HCT116 (cell line): ENCODE results near the gene EFEMP2. TPM values are rescaled to one million over a fixed set of nuclear protein-coding genes. Genes with fewer than 3 reads are reported as not detected.

Experiments
- ATAC-seq: fragments of 200-7000 bp; cut with Tn5 transposase; 2 replicates; pipeline ENCODE4 v1.9.1; 2020; ENCODE audit warnings: mild to moderate bottlenecking, moderate library complexity
- BruUV-seq: library from RNA; stranded (reverse); fragments of 400-500 nt; replicated peaks from 2 replicates; lab custom pipeline; 2021; lab: Mats Ljungman, UMichigan
- CTCF ChIA-PET: fragments of 300-600 bp; sonication (Branson Sonifier 250); formaldehyde crosslinking; loops from one replicate; lab custom pipeline; 2021; ENCODE audit warnings: antibody characterized with exemption; lab: Charles Lee
- POLR2A ChIA-PET: fragments of 300-600, 350-600 bp; sonication (Branson Sonifier 250); formaldehyde crosslinking; loops from one replicate; lab custom pipeline; 2021; ENCODE audit warnings: antibody characterized with exemption; lab: Charles Lee
- RAD21 ChIA-PET, 2 experiments: fragments of 300-600 bp; sonication (Branson Sonifier 250); formaldehyde crosslinking; loops; one replicate each; lab custom pipeline; 2023; ENCODE audit warnings: low total read pairs in 2 of 2; ENCODE audit not compliant: uncharacterized antibody in 2 of 2, unreplicated experiment in 2 of 2, low non-redundant PET in 1 of 2; lab: Charles Lee
- DNase-seq: peaks from one replicate; pipeline ENCODE4 v3.0.0-alpha.2; 2010; ENCODE audit warnings: low read depth, low spot score
- H2AFZ ChIP-seq: fragments of 200-600 bp; shearing (Covaris generic), sonication (generic); 2 replicates; pipeline ENCODE4 v1.6.1; 2017; ENCODE audit warnings: low read depth, mixed run types, mixed read lengths, antibody characterized with exemption, low read length; ENCODE audit not compliant: poor library complexity, severe bottlenecking
- H3K27ac ChIP-seq: 2 replicates; pipeline ENCODE4 v1.5.1; 2012; ENCODE audit warnings: low read depth, low read length
- H3K27me3 ChIP-seq: fragments of 200-600 bp; sonication (generic); 2 replicates; pipeline ENCODE4 v1.6.1; 2016; ENCODE audit warnings: mixed run types, low read length, mixed read lengths; ENCODE audit not compliant: insufficient read depth
- H3K36me3 ChIP-seq, 2 experiments: fragments of 200-500 bp in 1 of 2; fragments of 200-600 bp in 1 of 2; sonication (Bioruptor generic) in 1 of 2; sonication (generic) in 1 of 2; 2 replicates each; pipeline versions ENCODE4 v1.5.1 to v1.6.1; 2014 to 2016; ENCODE audit warnings: low read length in 2 of 2, inconsistent platforms in 1 of 2, mixed read lengths in 1 of 2, mixed run types in 1 of 2; ENCODE audit not compliant: insufficient read depth in 2 of 2, control insufficient read depth in 1 of 2
- H3K4me1 ChIP-seq, 2 experiments: fragments of 200-600 bp in 1 of 2; sonication (generic) in 1 of 2; 2 replicates each; pipeline versions ENCODE4 v1.5.1 to v1.6.1; 2012 to 2017; ENCODE audit warnings: low read length in 2 of 2, inconsistent platforms in 1 of 2, mild to moderate bottlenecking in 1 of 2, mixed read lengths in 1 of 2, mixed run types in 1 of 2, moderate library complexity in 1 of 2; ENCODE audit not compliant: insufficient read depth in 2 of 2, control insufficient read depth in 1 of 2
- H3K4me2 ChIP-seq: fragments of 200-600 bp; sonication (generic); 2 replicates; pipeline ENCODE4 v1.6.1; 2017; ENCODE audit warnings: mixed run types, low read length, mixed read lengths
- H3K4me3 ChIP-seq, 2 experiments: fragments of 200-600 bp in 1 of 2; sonication (generic) in 1 of 2; replicated peaks in 1 of 2; 2 replicates each; pipeline ENCODE4 v1.5.1; 2011 to 2016; ENCODE audit warnings: low read length in 2 of 2, control low read depth in 1 of 2, low read depth in 1 of 2, mild to moderate bottlenecking in 1 of 2, mixed read lengths in 1 of 2, mixed run types in 1 of 2
- H3K79me2 ChIP-seq: fragments of 200-600 bp; sonication (generic); 2 replicates; pipeline ENCODE4 v1.6.1; 2017; ENCODE audit warnings: mild to moderate bottlenecking, mixed run types, low read length, moderate library complexity, mixed read lengths; ENCODE audit not compliant: insufficient read depth
- H3K9ac ChIP-seq: fragments of 200-600 bp; sonication (generic); 2 replicates; pipeline ENCODE4 v1.6.1; 2016; ENCODE audit warnings: low read length, mixed read lengths
- H3K9me2 ChIP-seq: fragments of 200-600 bp; sonication (generic), shearing (Covaris generic); 2 replicates; pipeline ENCODE4 v1.6.1; 2017; ENCODE audit warnings: mixed run types, mild to moderate bottlenecking, moderate library complexity; ENCODE audit not compliant: insufficient read depth
- H3K9me3 ChIP-seq, 2 experiments: fragments of 200-500 bp in 1 of 2; fragments of 200-600 bp in 1 of 2; sonication (Bioruptor generic) in 1 of 2; sonication (generic) in 1 of 2; 2 replicates each; pipeline ENCODE4 v1.6.1; 2014 to 2017; ENCODE audit warnings: low read length in 2 of 2, mixed read lengths in 2 of 2, inconsistent platforms in 1 of 2, low read depth in 1 of 2, mild to moderate bottlenecking in 1 of 2, mixed run types in 1 of 2, moderate library complexity in 1 of 2; ENCODE audit not compliant: control insufficient read depth in 1 of 2, insufficient read depth in 1 of 2
- H4K20me1 ChIP-seq: fragments of 200-600 bp; sonication (generic), shearing (Covaris generic); 2 replicates; pipeline ENCODE4 v1.6.1; 2017; ENCODE audit warnings: mixed run types, mild to moderate bottlenecking, moderate library complexity; ENCODE audit not compliant: insufficient read depth
- CEBPB ChIP-seq: IDR thresholded peaks from 2 replicates; pipeline ENCODE4 v1.6.1; 2012; ENCODE audit warnings: low read depth
- EGR1 ChIP-seq: IDR thresholded peaks from 2 replicates; pipeline ENCODE4 v1.6.1; 2012; ENCODE audit warnings: low read depth
- EZH2 ChIP-seq: fragments of 200-600 bp; sonication (generic); IDR thresholded peaks from 2 replicates; pipeline ENCODE4 v1.6.1; 2017; ENCODE audit warnings: antibody characterized with exemption, mixed run types
- EZH2phosphoT487 ChIP-seq: fragments of 200-600 bp; IDR thresholded peaks from 2 replicates; pipeline ENCODE4 v1.6.1; 2018; ENCODE audit warnings: antibody characterized with exemption, borderline replicate concordance
- JUND ChIP-seq: IDR thresholded peaks from 2 replicates; pipeline ENCODE4 v1.6.1; 2012
- POLR2AphosphoS5 ChIP-seq: IDR thresholded peaks from 2 replicates; pipeline ENCODE4 v1.6.1; 2011; ENCODE audit warnings: mild to moderate bottlenecking, low read depth, low read length, moderate library complexity
- SIN3A ChIP-seq: IDR thresholded peaks from 2 replicates; pipeline ENCODE4 v1.6.1; 2012; ENCODE audit warnings: low read depth
- SRF ChIP-seq: IDR thresholded peaks from 2 replicates; pipeline ENCODE4 v1.6.1; 2012; ENCODE audit warnings: low read depth
- TCF7L2 ChIP-seq: IDR thresholded peaks from 2 replicates; pipeline ENCODE4 v1.7.0; 2011; ENCODE audit warnings: borderline replicate concordance, inconsistent platforms; ENCODE audit not compliant: insufficient read depth, insufficient read length; ENCODE audit errors: extremely low read depth
- YY1 ChIP-seq: IDR thresholded peaks from 2 replicates; pipeline ENCODE4 v1.6.1; 2011; ENCODE audit warnings: low read length, low read depth, moderate library complexity, mild to moderate bottlenecking; ENCODE audit not compliant: insufficient replicate concordance; ENCODE audit errors: extremely low read depth
- ZBTB33 ChIP-seq: IDR thresholded peaks from 2 replicates; pipeline ENCODE4 v1.6.1; 2011; ENCODE audit warnings: mild to moderate bottlenecking, low read length, moderate library complexity; ENCODE audit not compliant: insufficient replicate concordance; ENCODE audit errors: extremely low read depth
- ZFX ChIP-seq: fragments of 450-650 bp; IDR thresholded peaks from 2 replicates; pipeline ENCODE4 v1.6.1; 2017
- ZNF274 ChIP-seq: fragments of 200-500 bp; sonication (Bioruptor generic); IDR thresholded peaks from 2 replicates; pipeline ENCODE4 v1.6.1; 2014; ENCODE audit warnings: mild to moderate bottlenecking, low read depth, low read length, inconsistent platforms
- intact Hi-C: fragments of 100-400 bp; cut with micrococcal nuclease; formaldehyde crosslinking; loops from 2 replicates; pipeline ENCODE4 v1.10.0; 2022
- total RNA-seq: library from RNA; stranded (reverse); gene quantifications from one replicate; pipeline ENCODE4 v1.2.1, GENCODE V29; 2021; ENCODE audit not compliant: unreplicated experiment

The EFEMP2 gene
- total RNA-seq, 1 experiment from 2014 or later, result 8.4 TPM

GRCh38 chr11:65915821-65916251, 43.2 kb upstream of the EFEMP2 start:
- Histone ChIP-seq H3K9ac (peak overlapping the region; percentile 99), H3K79me2 (peaks cover 45% of the 10 kb centered on the region), H3K9me2 (no peaks in the 10 kb centered on the region), H3K4me3 (peak overlapping the region; percentile 86 to 95), H3K4me2 (peak overlapping the region; percentile 96), H3K4me1 (peaks cover 68 to 85% of the 10 kb centered on the region in 2 experiments), H3K27me3 (no peaks in the 10 kb centered on the region), H3K9me3 (no peaks in the 10 kb centered on the region), H3K36me3 (peaks cover 0 to 11% of the 10 kb centered on the region in 2 experiments; a peak in 1 of 4 replicates), H3K27ac (peak overlapping the region; percentile 95), H4K20me1 (no peaks in the 10 kb centered on the region), H2AFZ (no peak overlapping the region)
- CTCF ChIA-PET, result interaction anchor here (0.8 to 2.2 kb wide), 6 partner anchors 21 to 31 kb away, joined by 3 to 15 read pairs (median 3); partner anchors contain the start of genes CCDC85B and FIBP
- RAD21 ChIA-PET, result interaction anchor here (0.8 to 1.1 kb wide), 3 partner anchors 23 to 27 kb away, joined by 3 to 10 read pairs (median 3); partner anchors contain the start of gene FIBP (in 1 of the 2)
- BruUV-seq, result no TSS peak
- TF ChIP-seq POLR2AphosphoS5 (peak; percentile 77), TCF7L2 (peak; percentile 62), SRF (no peak)
- DNase-seq, result peak; percentile 89
- intact Hi-C loops, result loop anchor here (1.0 kb wide), 2 partner anchors 16 to 25 kb away; partner anchors contain the start of gene FOSL1
- peak; percentile 60 for ATAC-seq
- POLR2A ChIA-PET, result interaction anchor here (0.7 to 2.8 kb wide), 13 partner anchors 10 to 96 kb away, joined by 3 to 80 read pairs (median 4); partner anchors contain the start of genes BANF1, CCDC85B, CFL1 and CST6

GRCh38 chr11:65915101-65915820, 42.7 kb upstream of the EFEMP2 start:
- Histone ChIP-seq H3K4me1 (peaks cover 67 to 85% of the 10 kb centered on the region in 2 experiments), H3K36me3 (peaks cover 0 to 7% of the 10 kb centered on the region in 2 experiments; a peak in 1 of 4 replicates), H3K27ac (peak overlapping the region; percentile 95), H3K9me3 (no peaks in the 10 kb centered on the region), H3K4me3 (peak overlapping the region in 1 of 2 experiments; percentile 86; a peak in 2 of 4 replicates), H2AFZ (no peak overlapping the region), H4K20me1 (no peaks in the 10 kb centered on the region), H3K79me2 (peaks cover 39% of the 10 kb centered on the region), H3K9me2 (no peaks in the 10 kb centered on the region), H3K9ac (peak overlapping the region; percentile 99), H3K4me2 (peak overlapping the region; percentile 96), H3K27me3 (no peaks in the 10 kb centered on the region)
- intact Hi-C loops, result loop anchor here (1.0 kb wide), 1 partner anchor 24 kb away; no protein-coding TSS in a partner anchor
- ChIA-PET RAD21 (interaction anchor here (0.5 to 1.1 kb wide), 4 partner anchors 22 to 27 kb away, joined by 3 to 10 read pairs (median 4); partner anchors contain the start of gene FIBP (in 1 of the 2)), POLR2A (interaction anchor here (1.0 to 2.8 kb wide), 13 partner anchors 9 to 97 kb away, joined by 3 to 80 read pairs (median 4); partner anchors contain the start of genes BANF1, CCDC85B, CFL1 and CST6), CTCF (interaction anchor here (0.8 to 2.2 kb wide), 7 partner anchors 20 to 31 kb away, joined by 3 to 15 read pairs (median 3); partner anchors contain the start of genes CCDC85B and FIBP)
- ATAC-seq (peak; percentile 2), DNase-seq (no peak)
- BruUV-seq, result no TSS peak
- TF ChIP-seq ZBTB33 (no peak), EZH2phosphoT487 (no peak), EZH2 (no peak), JUND (no peak), YY1 (no peak), ZNF274 (no peak), EGR1 (no peak), CEBPB (no peak), SIN3A (no peak), ZFX (no peak), POLR2AphosphoS5 (no peak)
